ENCODE measurements around the gene UEVLD.
A peak's percentile ranks its signal among the peaks of the same experiment; 100 is the strongest.
"Not testable (repeated sequence)": the region's sequence is repeated elsewhere in the genome, so short reads cannot be mapped to it uniquely, and the experiment has no call there.

UEVLD gene

DNA sequence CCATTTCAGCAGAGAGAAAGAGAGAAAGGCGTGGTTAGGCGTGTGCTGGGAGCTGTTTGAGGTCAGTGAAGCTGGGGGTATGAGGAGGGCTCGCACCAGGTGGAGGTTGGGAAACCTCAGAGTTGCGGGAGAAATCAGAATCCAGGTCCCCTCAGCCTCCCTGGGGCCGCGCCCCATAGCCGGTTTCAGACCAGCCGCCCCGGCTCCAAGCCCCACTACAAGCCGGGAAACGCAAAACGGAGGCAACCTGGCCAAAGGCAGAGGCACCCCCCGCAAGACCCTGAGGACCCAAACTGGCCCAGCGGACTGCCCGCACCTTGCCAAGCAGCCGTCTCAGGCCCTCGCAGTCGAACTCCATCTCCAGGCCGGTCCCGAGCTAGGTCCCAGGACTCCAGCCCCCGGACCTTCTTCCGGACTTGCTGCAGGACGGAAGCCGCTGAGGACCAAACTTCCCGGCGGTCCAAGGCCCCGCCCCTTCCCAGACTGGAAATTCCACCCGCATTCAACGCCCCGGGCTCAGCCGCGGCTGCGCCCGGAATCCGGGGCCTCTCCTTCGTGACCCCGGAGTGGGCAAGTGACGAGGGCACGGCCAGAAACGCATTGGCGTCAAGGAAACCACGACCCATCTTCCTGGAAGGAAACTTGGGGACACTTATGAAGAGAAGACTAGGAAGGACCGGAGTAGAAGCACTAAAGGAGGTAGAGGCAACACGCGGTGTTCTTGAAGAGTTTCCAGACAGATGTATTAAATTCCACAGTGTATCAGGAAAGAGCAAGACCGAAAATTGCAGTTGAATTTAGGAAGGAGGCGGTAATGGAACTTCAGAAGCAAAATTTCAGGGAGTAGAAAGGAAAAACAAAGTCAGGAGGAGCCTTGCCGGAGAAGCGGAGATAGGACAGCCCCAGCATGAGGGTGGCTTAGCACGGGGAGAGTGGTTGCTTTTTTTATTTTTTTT lies at the start of gene UEVLD:
Gene UEVLD, minus strand, starts transcription at position 438 of the 956 bp plus-strand sequence. Its CDS starts 80 bp downstream, at position 358.
- DNase-seq (ENCODE audit: low read depth) = peak; percentile 61

GRCh38 chr11:18634140-18635032 lies 45.9 kb upstream of the UEVLD start, which contains the start of gene SPTY2D1:
Gene SPTY2D1, minus strand, starts transcription at chr11:18634342. Its CDS starts 85 bp downstream, at chr11:18634257.
- peak; percentile 95 for DNase-seq (ENCODE audit: low read depth)

- peak; percentile 12 for DNase-seq (ENCODE audit: low read depth)
These were observed 45.0 kb upstream of the UEVLD start for GRCh38 chr11:18633256-18634139.

- no peak for DNase-seq (ENCODE audit: low read depth)
These were observed 44.3 kb upstream of the UEVLD start for GRCh38 chr11:18632841-18633240.

DNA sequence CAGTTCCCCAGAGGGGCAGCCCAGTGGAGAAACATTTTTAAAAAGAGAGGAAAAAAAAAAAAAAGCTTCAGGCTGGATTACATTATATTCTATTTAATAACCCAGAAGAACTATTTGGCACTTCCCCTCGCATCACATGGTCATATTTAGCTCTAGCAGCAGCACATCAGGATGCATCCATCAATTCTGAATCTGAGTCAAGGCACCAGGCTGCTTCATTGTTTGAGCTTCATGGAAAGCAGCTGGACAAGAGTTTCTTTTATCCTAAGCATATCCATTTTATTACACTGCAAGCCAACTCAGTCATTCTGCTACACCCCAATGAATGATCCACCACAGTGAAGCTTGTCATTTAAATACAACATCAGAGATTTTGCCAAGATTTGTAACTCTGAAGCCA lies 35.6 kb upstream of the UEVLD start:
- no peak for DNase-seq (ENCODE audit: low read depth)

GRCh38 chr11:18623707-18624106 lies 35.2 kb upstream of the UEVLD start:
- DNase-seq (ENCODE audit: low read depth) = no peak

DNA sequence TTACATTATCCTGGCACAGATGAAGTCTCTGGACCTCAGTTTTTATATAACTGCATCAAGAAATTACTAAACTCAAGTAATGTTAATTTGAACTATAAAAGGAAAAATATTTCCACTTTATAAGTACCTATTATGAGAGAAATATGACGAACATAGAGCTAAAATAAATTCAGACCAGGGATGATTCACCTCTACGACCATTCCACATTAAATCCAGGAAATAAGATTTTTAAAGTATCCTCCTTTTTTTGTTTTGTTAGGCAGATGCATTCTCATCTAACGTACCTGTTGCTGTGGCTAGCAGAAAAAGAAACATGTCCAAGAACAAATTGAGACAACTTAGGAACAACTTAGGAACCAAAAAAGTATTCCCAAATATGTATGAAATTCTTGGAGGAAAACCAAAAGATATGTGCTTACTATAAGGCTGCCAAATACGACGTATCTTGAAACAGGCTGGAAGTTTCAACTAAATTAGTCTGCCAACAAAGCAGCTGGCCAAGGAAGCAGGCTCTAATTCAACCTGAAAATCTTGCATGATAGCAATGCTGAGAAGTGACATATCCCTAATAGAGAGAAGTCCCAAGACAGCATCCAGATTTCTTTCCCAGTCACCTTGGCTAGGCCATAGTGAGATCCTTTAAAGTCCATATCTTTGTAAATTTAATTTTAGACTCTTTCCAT lies 29.9 kb upstream of the UEVLD start:
- DNase-seq (ENCODE audit: low read depth) = no peak

DNA sequence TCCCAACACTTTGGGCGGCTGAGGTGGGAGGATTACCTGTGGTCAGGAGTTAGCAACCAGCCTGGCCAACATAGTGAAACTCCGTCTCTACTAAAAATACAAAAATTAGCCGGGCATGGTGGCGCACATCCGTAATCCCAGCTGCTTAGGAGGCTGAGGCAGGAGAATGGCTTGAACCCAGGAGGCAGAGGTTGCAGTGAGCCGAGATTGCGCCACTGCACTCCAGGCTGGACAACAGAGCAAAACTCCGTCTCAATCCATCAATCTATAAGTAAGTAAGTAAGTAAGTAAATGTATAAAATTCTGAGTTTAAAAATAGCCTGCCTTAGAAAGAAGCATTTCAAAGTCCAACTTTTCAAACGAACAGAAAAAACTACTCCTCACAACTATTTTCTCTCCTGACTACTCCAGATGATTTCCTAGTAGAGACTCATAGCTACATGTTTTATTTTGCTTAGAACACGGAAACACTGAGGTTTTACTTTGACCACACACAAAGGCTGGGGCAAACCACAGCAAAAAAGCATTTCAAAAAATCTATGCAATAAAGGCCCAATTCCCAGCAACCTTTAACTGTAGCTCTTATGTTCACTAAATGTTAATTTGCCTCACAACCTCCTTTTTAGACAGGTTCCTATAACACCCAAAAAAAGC lies 29.3 kb upstream of the UEVLD start:
- DNase-seq (ENCODE audit: low read depth) = no peak

DNA sequence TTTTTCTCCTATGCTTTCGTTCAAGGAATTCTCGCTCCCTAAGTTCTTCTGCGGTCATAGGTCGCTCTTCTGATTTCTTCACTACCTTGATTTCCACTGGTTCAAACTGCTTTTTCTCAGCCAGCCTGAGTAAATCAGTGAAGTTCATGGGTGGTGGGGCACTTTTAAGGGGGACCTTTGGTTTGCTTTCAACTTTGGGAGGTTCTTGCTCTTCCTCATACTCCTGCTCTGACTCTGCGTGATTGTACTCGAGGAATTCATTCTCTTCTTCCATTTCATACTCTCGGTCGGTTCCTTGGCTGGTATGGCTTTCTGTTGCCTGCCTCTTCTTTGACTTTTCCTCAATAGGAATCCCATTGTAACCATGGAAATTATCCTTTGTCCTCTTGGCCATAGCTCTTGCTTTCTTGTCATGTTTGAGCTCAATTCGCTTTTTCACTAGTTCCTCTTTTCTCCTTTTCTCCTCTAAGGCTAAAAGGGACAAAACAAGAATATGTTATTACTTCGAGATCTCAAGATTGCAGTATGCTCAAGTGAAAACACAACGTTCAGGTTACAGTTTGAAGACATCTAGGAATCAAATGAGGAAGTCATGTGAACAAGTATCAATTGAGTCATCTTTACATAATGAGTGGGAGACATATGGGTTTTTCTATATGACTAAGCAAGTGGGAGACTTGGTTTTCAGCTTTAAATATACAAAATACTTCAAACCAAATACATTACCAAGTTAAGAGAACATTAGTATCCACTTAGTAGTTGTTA lies 27.3 kb upstream of the UEVLD start:
- no peak for DNase-seq (ENCODE audit: low read depth)

GRCh38 chr11:18614667-18615066 lies 26.1 kb upstream of the UEVLD start:
- no peak for DNase-seq (ENCODE audit: low read depth)

- DNase-seq (ENCODE audit: low read depth) = no peak
These were observed 23.9 kb upstream of the UEVLD start for GRCh38 chr11:18612394-18612793.

DNA sequence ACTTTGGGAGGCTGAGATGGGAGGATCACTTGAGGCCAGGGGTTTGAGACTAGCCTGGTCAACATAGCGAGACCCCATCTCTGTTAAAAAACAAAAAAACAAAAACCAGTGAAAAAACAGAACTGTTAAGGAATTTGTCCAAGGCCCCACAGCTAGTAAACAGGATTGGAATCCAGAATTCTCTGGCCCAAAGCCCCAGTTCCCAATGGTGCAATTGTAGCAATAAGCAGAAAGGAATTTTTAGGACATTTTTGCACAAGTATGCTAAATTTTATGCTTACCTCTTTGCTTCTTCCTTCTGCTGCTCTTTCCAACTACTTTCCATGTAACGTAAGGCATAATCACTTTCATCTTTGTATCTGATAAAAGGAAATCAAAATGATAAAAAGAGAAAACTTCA lies 22.7 kb upstream of the UEVLD start:
- no peak for DNase-seq (ENCODE audit: low read depth)

DNA sequence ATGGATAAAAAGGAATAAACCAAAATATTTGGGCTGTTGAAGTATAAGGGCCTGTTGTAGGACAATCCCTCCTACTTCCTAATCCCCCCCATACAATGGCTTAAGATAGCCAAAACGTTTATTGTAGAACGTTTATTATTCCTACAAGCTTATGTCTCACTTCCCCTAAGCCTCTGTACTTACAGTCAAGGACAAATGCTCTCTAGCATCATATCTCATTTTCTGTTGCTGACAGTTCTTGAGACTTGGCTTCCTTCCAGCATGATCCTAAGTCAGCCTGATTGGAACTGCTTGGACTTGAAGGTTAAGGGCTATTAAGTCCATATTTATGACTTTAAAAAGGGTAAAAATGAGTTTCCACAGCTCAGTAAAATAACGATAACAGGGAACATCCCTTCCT lies 19.8 kb upstream of the UEVLD start:
- no peak for DNase-seq (ENCODE audit: low read depth)

GRCh38 chr11:18600915-18601569 lies 12.5 kb upstream of the UEVLD start:
- no peak for DNase-seq (ENCODE audit: low read depth)

GRCh38 chr11:18599739-18600230 lies 11.3 kb upstream of the UEVLD start, which contains the start of gene MISFA:
Gene MISFA, plus strand, starts transcription at chr11:18599789. Its CDS starts 140 bp downstream, at chr11:18599929.
- DNase-seq (ENCODE audit: low read depth) = no peak

- DNase-seq (ENCODE audit: low read depth) = no peak
These were observed 6.6 kb upstream of the UEVLD start for GRCh38 chr11:18594999-18595749.

GRCh38 chr11:18594088-18594487 lies 5.6 kb upstream of the UEVLD start:
- not testable (repeated sequence) for DNase-seq (ENCODE audit: low read depth)

GRCh38 chr11:18590571-18590970 lies 2.0 kb upstream of the UEVLD start:
- no peak for DNase-seq (ENCODE audit: low read depth)
